Measurements from ENCODE around the gene TMEM52. TPM values are rescaled to one million over a fixed set of nuclear protein-coding genes. Genes with fewer than 3 reads are reported as not detected.

TMEM52 gene
- total RNA-seq, 3 donors from 2014 or later: 1.6 to 2.9 TPM; not detected in 1

GRCh38 chr1:1964811-1965210 lies 45.7 kb upstream of the TMEM52 start:
- peaks cover 0 to 46% of the 10 kb centered on the region in 2 donors for H3K27me3 ChIP-seq

GRCh38 chr1:1963570-1963969 lies 44.5 kb upstream of the TMEM52 start:
- H3K4me1 ChIP-seq: peaks cover 0 to 5% of the 10 kb centered on the region in 2 donors
- H3K4me3 ChIP-seq: no peak overlapping the region
- TF ChIP-seq POLR2A (IDR thresholded peaks at IDR 0.05) (no peak), CTCF (IDR thresholded peaks at IDR 0.05) (no peak), POLR2AphosphoS5 (IDR thresholded peaks at IDR 0.05) (no peak)
- H3K9me3 ChIP-seq: no peaks in the 10 kb centered on the region
- no peak overlapping the region for H3K27ac ChIP-seq
- intact Hi-C loops (cut with DNase I; ENCODE audit: low total_unique reads): no loop called here
- H3K36me3 ChIP-seq: no peaks in the 10 kb centered on the region
- peaks cover 0 to 50% of the 10 kb centered on the region in 2 donors for H3K27me3 ChIP-seq
- no peak for DNase-seq (ENCODE audit: low spot score in 2 of 2)

More at GRCh38 chr1:1964811-1965210, 45.7 kb upstream of the TMEM52 start:
- no peaks in the 10 kb centered on the region for H3K9me3 ChIP-seq
- DNase-seq (ENCODE audit: low spot score in 2 of 2): no peak
- no peaks in the 10 kb centered on the region for H3K36me3 ChIP-seq
- H3K4me3 ChIP-seq: no peak overlapping the region
- peaks cover 0 to under 1% of the 10 kb centered on the region in 2 donors for H3K4me1 ChIP-seq
- intact Hi-C loops (cut with DNase I; ENCODE audit: low total_unique reads): no loop called here
- TF ChIP-seq CTCF (IDR thresholded peaks at IDR 0.05) (no peak), POLR2AphosphoS5 (IDR thresholded peaks at IDR 0.05) (no peak), POLR2A (IDR thresholded peaks at IDR 0.05) (no peak)
- H3K27ac ChIP-seq: no peak overlapping the region

- H3K27ac ChIP-seq: no peak overlapping the region
- peaks cover 0 to 5% of the 10 kb centered on the region in 2 donors for H3K4me1 ChIP-seq
- intact Hi-C loops (cut with DNase I; ENCODE audit: low total_unique reads): no loop called here
- TF ChIP-seq CTCF (IDR thresholded peaks at IDR 0.05): no peak
- TF ChIP-seq POLR2A (IDR thresholded peaks at IDR 0.05): no peak
- no peak for TF ChIP-seq POLR2AphosphoS5 (IDR thresholded peaks at IDR 0.05)
- DNase-seq (ENCODE audit: low spot score in 2 of 2): no peak
- peaks cover 0 to 57% of the 10 kb centered on the region in 2 donors for H3K27me3 ChIP-seq
- no peak overlapping the region for H3K4me3 ChIP-seq
- no peaks in the 10 kb centered on the region for H3K36me3 ChIP-seq
- no peaks in the 10 kb centered on the region for H3K9me3 ChIP-seq
Observed at GRCh38 chr1:1962752-1963151, 43.7 kb upstream of the TMEM52 start.

GRCh38 chr1:1960480-1961196 lies 41.6 kb upstream of the TMEM52 start:
- Histone ChIP-seq H3K36me3 (no peaks in the 10 kb centered on the region), H3K4me1 (peaks cover 0 to 5% of the 10 kb centered on the region in 2 donors), H3K27me3 (peaks cover 0 to 58% of the 10 kb centered on the region in 2 donors), H3K4me3 (no peak overlapping the region), H3K9me3 (no peaks in the 10 kb centered on the region), H3K27ac (no peak overlapping the region)
- TF ChIP-seq CTCF (IDR thresholded peaks at IDR 0.05) (no peak), POLR2A (IDR thresholded peaks at IDR 0.05) (no peak), POLR2AphosphoS5 (IDR thresholded peaks at IDR 0.05) (no peak)
- no peak for DNase-seq (ENCODE audit: low spot score in 2 of 2)
- intact Hi-C loops (cut with DNase I; ENCODE audit: low total_unique reads): no loop called here

- Histone ChIP-seq H3K4me3 (peak overlapping the region in 2 of 3 donors; percentile 14 to 48), H3K9me3 (no peaks in the 10 kb centered on the region), H3K27ac (no peak overlapping the region), H3K4me1 (peaks cover 0 to 5% of the 10 kb centered on the region in 2 donors), H3K36me3 (no peaks in the 10 kb centered on the region), H3K27me3 (peaks cover 0 to 52% of the 10 kb centered on the region in 2 donors)
- TF ChIP-seq POLR2AphosphoS5 (IDR thresholded peaks at IDR 0.05) (no peak), POLR2A (IDR thresholded peaks at IDR 0.05) (no peak), CTCF (IDR thresholded peaks at IDR 0.05) (peak; percentile 67 to 83 (median 83))
- DNase-seq (ENCODE audit: low spot score in 2 of 2): peak; percentile 71 to 90
- intact Hi-C loops (cut with DNase I; ENCODE audit: low total_unique reads): no loop called here
Observed at GRCh38 chr1:1959840-1960479, 40.9 kb upstream of the TMEM52 start.
